HepG2 (cell line): ENCODE measurements around the gene TMEM266. TPM values are rescaled to one million over a fixed set of nuclear protein-coding genes. Genes with fewer than 3 reads are reported as not detected.

Experiments used
- EZH2 ChIP-seq: conservative IDR thresholded peaks from 2 replicates; pipeline ENCODE4 v1.6.1; 2012; ENCODE audit warnings: mild to moderate bottlenecking, low read depth, low read length, moderate library complexity
- FOSL2 ChIP-seq: sonication (generic); formaldehyde crosslinking; IDR thresholded peaks from 2 replicates; pipeline ENCODE4 v1.4.0; 2020; ENCODE audit warnings: missing genetic modification reagents
- FOXP1 ChIP-seq, 2 experiments: fragments of 450-650 bp in 1 of 2; IDR thresholded peaks; 2 replicates each; pipeline ENCODE4 v1.6.1; 2017 to 2018; ENCODE audit warnings: antibody characterized with exemption in 1 of 2
- GFI1 ChIP-seq: sonication (generic); formaldehyde crosslinking; IDR thresholded peaks from 2 replicates; pipeline ENCODE4 v1.5.0; 2020; ENCODE audit warnings: missing genetic modification reagents, mild to moderate bottlenecking, borderline replicate concordance
- HDAC1 ChIP-seq: sonication (generic); formaldehyde crosslinking; IDR thresholded peaks from 2 replicates; pipeline ENCODE4 v1.5.1; 2020; ENCODE audit warnings: mild to moderate bottlenecking, missing genetic modification reagents
- HDAC2 ChIP-seq: sonication (generic); formaldehyde crosslinking; IDR thresholded peaks from 2 replicates; pipeline ENCODE4 v1.4.0; 2020; ENCODE audit warnings: missing genetic modification reagents
- HHEX ChIP-seq: IDR thresholded peaks from 2 replicates; pipeline ENCODE4 v1.6.1; 2016; ENCODE audit warnings: control low read depth
- IRF2 ChIP-seq: IDR thresholded peaks from 2 replicates; pipeline ENCODE4 v1.6.1; 2018; ENCODE audit warnings: missing genetic modification reagents, missing compliant biosample characterization
- MAFF ChIP-seq: IDR thresholded peaks from 2 replicates; pipeline ENCODE4 v1.6.1; 2011; ENCODE audit warnings: low read depth, low read length, improper control_type of control experiment
- MAFK ChIP-seq, 2 experiments: IDR thresholded peaks in 1 of 2; conservative IDR thresholded peaks in 1 of 2; 2 replicates each; pipeline ENCODE4 v1.6.1; 2011; ENCODE audit warnings: improper control_type of control experiment in 2 of 2, low read length in 2 of 2
- PHB2 ChIP-seq: fragments of 450-650 bp; IDR thresholded peaks from 2 replicates; pipeline ENCODE4 v1.6.1; 2018; ENCODE audit not compliant: partially characterized antibody
- RFXAP ChIP-seq: sonication (generic); formaldehyde crosslinking; IDR thresholded peaks from 2 replicates; pipeline ENCODE4 v1.4.0; 2020; ENCODE audit warnings: missing genetic modification reagents, borderline replicate concordance
- SMAD3 ChIP-seq: sonication (generic); formaldehyde crosslinking; IDR thresholded peaks from 2 replicates; pipeline ENCODE4 v1.4.0; 2020; ENCODE audit warnings: missing genetic modification reagents
- SOX13 ChIP-seq, 3 experiments: fragments of 450-650 bp in 1 of 3; sonication (generic) in 1 of 3; formaldehyde crosslinking in 1 of 3; IDR thresholded peaks in 2 of 3; conservative IDR thresholded peaks in 1 of 3; 2 replicates each; pipeline versions ENCODE4 v1.5.0 to v1.6.1; 2016 to 2020; ENCODE audit warnings: antibody characterized with exemption in 1 of 3, mild to moderate bottlenecking in 1 of 3, missing compliant biosample characterization in 1 of 3, missing genetic modification reagents in 1 of 3, moderate library complexity in 1 of 3
- TCF7 ChIP-seq: sonication (generic); IDR thresholded peaks from 2 replicates; pipeline ENCODE4 v1.6.1; 2016; ENCODE audit warnings: antibody characterized with exemption, low read depth
- TFDP2 ChIP-seq: sonication (generic); formaldehyde crosslinking; IDR thresholded peaks from 2 replicates; pipeline ENCODE4 v1.4.0; 2020; ENCODE audit warnings: missing genetic modification reagents
- THAP11 ChIP-seq: IDR thresholded peaks from 2 replicates; pipeline ENCODE4 v1.6.1; 2016; ENCODE audit warnings: missing biosample characterization, missing genetic modification reagents
- ZBTB7B ChIP-seq: sonication (generic); formaldehyde crosslinking; IDR thresholded peaks from 2 replicates; pipeline ENCODE4 v1.4.0; 2020; ENCODE audit warnings: missing genetic modification reagents
- ZKSCAN5 ChIP-seq: sonication (generic); formaldehyde crosslinking; IDR thresholded peaks from 2 replicates; pipeline ENCODE4 v1.5.1; 2020; ENCODE audit warnings: mild to moderate bottlenecking, missing genetic modification reagents
- ZMYM3 ChIP-seq: sonication (generic); formaldehyde crosslinking; IDR thresholded peaks from 2 replicates; pipeline ENCODE4 v1.5.1; 2020; ENCODE audit warnings: mild to moderate bottlenecking, missing genetic modification reagents
- ZNF263 ChIP-seq: sonication (generic); formaldehyde crosslinking; IDR thresholded peaks from 2 replicates; pipeline ENCODE4 v1.4.0; 2020; ENCODE audit warnings: missing genetic modification reagents
- ZNF280D ChIP-seq: sonication (generic); formaldehyde crosslinking; IDR thresholded peaks from 2 replicates; pipeline ENCODE4 v1.5.1; 2020; ENCODE audit warnings: mild to moderate bottlenecking, missing genetic modification reagents
- ZNF343 ChIP-seq: sonication (generic); formaldehyde crosslinking; IDR thresholded peaks from 2 replicates; pipeline ENCODE4 v1.4.0; 2020; ENCODE audit warnings: mild to moderate bottlenecking, missing genetic modification reagents
- ZNF430 ChIP-seq: sonication (generic); formaldehyde crosslinking; IDR thresholded peaks from 2 replicates; pipeline ENCODE4 v1.9.0; 2021; ENCODE audit warnings: mild to moderate bottlenecking, missing genetic modification reagents
- ZNF503 ChIP-seq: sonication (generic); formaldehyde crosslinking; IDR thresholded peaks from 2 replicates; pipeline ENCODE4 v1.4.0; 2020; ENCODE audit warnings: missing genetic modification reagents
- ZNF616 ChIP-seq: sonication (generic); formaldehyde crosslinking; IDR thresholded peaks from 2 replicates; pipeline ENCODE4 v1.5.0; 2020; ENCODE audit warnings: low read depth, mild to moderate bottlenecking, missing genetic modification reagents
- ZNF772 ChIP-seq: sonication (generic); formaldehyde crosslinking; IDR thresholded peaks from 2 replicates; pipeline ENCODE4 v1.5.0; 2020; ENCODE audit warnings: mild to moderate bottlenecking, missing genetic modification reagents
- polyA plus RNA-seq, 8 experiments: library from polyadenylated mRNA; depleted of rRNA in 3 of 8; stranded (reverse) in 7 of 8; unstranded in 1 of 8; fragments of >200 nt; fragmentation: Illumina TruSeq in 4 of 8; extraction: Trizol in 4 of 8; gene quantifications; 2 replicates each; pipeline versions ENCODE4 v1.2.1 to v1.2.3, GENCODE V29; 2011 to 2016; ENCODE audit warnings: low read depth in 4 of 8, missing spikeins in 1 of 8, mixed read lengths in 1 of 8; ENCODE audit not compliant: insufficient read depth in 1 of 8
- total RNA-seq, 5 experiments: library from RNA; depleted of rRNA; stranded (reverse); fragments of >200 nt; fragmentation: Illumina TruSeq; extraction: Trizol; gene quantifications; 2 replicates each; pipeline ENCODE4 v1.2.3, GENCODE V29; 2016; ENCODE audit warnings: low read depth in 1 of 5

The TMEM266 gene
- total and polyA plus RNA-seq, 2 of the 13 experiments (the other 11 are each of a cell fraction or from before 2014, with no cell fraction given): 0.04 TPM; not detected in 1

GRCh38 chr15:76098685-76099084 is 38.9 kb downstream of the TMEM266 start (continued):
- TF ChIP-seq ZNF280D (CRISPR knock-in tag) (peak; percentile 73; the same call in 1 of the 2 replicates), ZNF343 (no peak), ZNF503 (CRISPR knock-in tag) (0 out of 2 replicates have a peak, but pooled peaks have one; percentile 30), MAFF (peak; percentile 47), PHB2 (no peak), TCF7 (no peak), SOX13 (IDR thresholded peaks at IDR 0.05) (no peak), SOX13 (CRISPR knock-in tag; conservative IDR thresholded peaks at IDR 0.05 in 1 of 2, IDR thresholded peaks at IDR 0.05 in 1 of 2) (peak in 1 of 2 experiments; percentile 17; a peak in 1 of 4 replicates), HDAC1 (CRISPR knock-in tag) (peak; percentile 48; the same call in 1 of the 2 replicates), RFXAP (CRISPR knock-in tag) (no peak), ZNF616 (CRISPR knock-in tag) (no peak), ZNF263 (CRISPR knock-in tag) (no peak), ZNF430 (CRISPR knock-in tag) (0 out of 2 replicates have a peak, but pooled peaks have one; percentile 16), TFDP2 (CRISPR knock-in tag) (0 out of 2 replicates have a peak, but pooled peaks have one; percentile 32), EZH2 (no peak), ZBTB7B (CRISPR knock-in tag) (peak; percentile 91), FOSL2 (CRISPR knock-in tag) (peak; percentile 78), MAFK (conservative IDR thresholded peaks at IDR 0.05 in 1 of 2, IDR thresholded peaks at IDR 0.05 in 1 of 2; ENCODE audit: low read length in 2 of 2) (peak; percentile 28 to 31; a peak in 2 of 4 replicates), GFI1 (CRISPR knock-in tag) (0 out of 2 replicates have a peak, but pooled peaks have one; percentile 39), FOXP1 (IDR thresholded peaks at IDR 0.05) (no peak), FOXP1 (CRISPR knock-in tag; IDR thresholded peaks at IDR 0.05) (peak; percentile 55; the same call in 1 of the 2 replicates), THAP11 (0 out of 2 replicates have a peak, but pooled peaks have one; percentile 37), ZNF772 (CRISPR knock-in tag) (peak; percentile 81), ZKSCAN5 (CRISPR knock-in tag) (no peak), IRF2 (CRISPR knock-in tag) (peak; percentile 61; the same call in 1 of the 2 replicates), HDAC2 (CRISPR knock-in tag) (peak; percentile 38), SMAD3 (CRISPR knock-in tag) (no peak), ZMYM3 (peak; percentile 83), HHEX (CRISPR knock-in tag) (peak; percentile 66; the same call in 1 of the 2 replicates)
